HepG2 (cell line): ENCODE data around the gene SYCE3. TPM values are rescaled to one million over a fixed set of nuclear protein-coding genes. Genes with fewer than 3 reads are reported as not detected.

Experiments used
- BHLHE40 ChIP-seq: IDR thresholded peaks from 2 replicates; pipeline ENCODE4 v1.6.1; 2011; ENCODE audit warnings: low read length, improper control_type of control experiment
- CENPT ChIP-seq: sonication (generic); formaldehyde crosslinking; IDR thresholded peaks from 2 replicates; pipeline ENCODE4 v1.8.0; 2022; ENCODE audit warnings: low read depth, mild to moderate bottlenecking, moderate library complexity, missing genetic modification reagents
- CREB1 ChIP-seq, 2 experiments: fragments of 450-650 bp in 1 of 2; IDR thresholded peaks; 2 replicates each; pipeline ENCODE4 v1.6.1; 2016 to 2017; ENCODE audit warnings: control low read depth in 1 of 2, mild to moderate bottlenecking in 1 of 2, missing compliant biosample characterization in 1 of 2, missing genetic modification characterization in 1 of 2
- CREM ChIP-seq, 2 experiments: sonication (generic) in 1 of 2; formaldehyde crosslinking in 1 of 2; IDR thresholded peaks; 2 replicates each; pipeline versions ENCODE4 v1.4.0 to v1.6.1; 2016 to 2020; ENCODE audit warnings: antibody characterized with exemption in 1 of 2, mild to moderate bottlenecking in 1 of 2, missing genetic modification reagents in 1 of 2
- ERF ChIP-seq: IDR thresholded peaks from 2 replicates; pipeline ENCODE4 v1.6.1; 2018; ENCODE audit warnings: missing biosample characterization, missing genetic modification reagents
- EZH2 ChIP-seq: conservative IDR thresholded peaks from 2 replicates; pipeline ENCODE4 v1.6.1; 2012; ENCODE audit warnings: mild to moderate bottlenecking, low read depth, low read length, moderate library complexity
- HDAC2 ChIP-seq: sonication (generic); formaldehyde crosslinking; IDR thresholded peaks from 2 replicates; pipeline ENCODE4 v1.4.0; 2020; ENCODE audit warnings: missing genetic modification reagents
- KDM5B ChIP-seq: sonication (generic); formaldehyde crosslinking; IDR thresholded peaks from 2 replicates; pipeline ENCODE4 v1.4.0; 2020; ENCODE audit warnings: missing genetic modification reagents, mild to moderate bottlenecking, borderline replicate concordance
- MED1 ChIP-seq: sonication (generic); formaldehyde crosslinking; IDR thresholded peaks from 2 replicates; pipeline ENCODE4 v1.4.0; 2020; ENCODE audit warnings: missing genetic modification reagents
- NCOA5 ChIP-seq: sonication (generic); formaldehyde crosslinking; IDR thresholded peaks from 2 replicates; pipeline ENCODE4 v1.4.0; 2020; ENCODE audit warnings: missing genetic modification reagents
- NFRKB ChIP-seq: fragments of 450-650 bp; IDR thresholded peaks from 2 replicates; pipeline ENCODE4 v1.6.1; 2017
- RFXAP ChIP-seq: sonication (generic); formaldehyde crosslinking; IDR thresholded peaks from 2 replicates; pipeline ENCODE4 v1.4.0; 2020; ENCODE audit warnings: missing genetic modification reagents, borderline replicate concordance
- RNF2 ChIP-seq: fragments of 450-650 bp; conservative IDR thresholded peaks from 2 replicates; pipeline ENCODE4 v1.6.1; 2016; ENCODE audit warnings: low read depth
- RXRB ChIP-seq: IDR thresholded peaks from 2 replicates; pipeline ENCODE4 v1.6.1; 2016; ENCODE audit warnings: borderline replicate concordance, missing genetic modification reagents, missing compliant biosample characterization
- SMAD3 ChIP-seq: sonication (generic); formaldehyde crosslinking; IDR thresholded peaks from 2 replicates; pipeline ENCODE4 v1.4.0; 2020; ENCODE audit warnings: missing genetic modification reagents
- XBP1 ChIP-seq: sonication (generic); formaldehyde crosslinking; IDR thresholded peaks from 2 replicates; pipeline ENCODE4 v1.5.0; 2020; ENCODE audit warnings: missing genetic modification reagents
- ZEB1 ChIP-seq: IDR thresholded peaks from 2 replicates; pipeline ENCODE4 v1.6.1; 2012; ENCODE audit warnings: mild to moderate bottlenecking, low read depth, inconsistent platforms; ENCODE audit not compliant: insufficient replicate concordance
- ZFP1 ChIP-seq: IDR thresholded peaks from 2 replicates; pipeline ENCODE4 v1.6.1; 2016
- ZMYM3 ChIP-seq: sonication (generic); formaldehyde crosslinking; IDR thresholded peaks from 2 replicates; pipeline ENCODE4 v1.5.1; 2020; ENCODE audit warnings: mild to moderate bottlenecking, missing genetic modification reagents
- ZNF343 ChIP-seq: sonication (generic); formaldehyde crosslinking; IDR thresholded peaks from 2 replicates; pipeline ENCODE4 v1.4.0; 2020; ENCODE audit warnings: mild to moderate bottlenecking, missing genetic modification reagents
- ZNF350 ChIP-seq: sonication (generic); formaldehyde crosslinking; IDR thresholded peaks from 2 replicates; pipeline ENCODE4 v1.4.0; 2020; ENCODE audit warnings: mild to moderate bottlenecking, low read depth, missing genetic modification reagents, borderline replicate concordance
- ZNF557 ChIP-seq: sonication (generic); formaldehyde crosslinking; IDR thresholded peaks from 2 replicates; pipeline ENCODE4 v1.4.0; 2020; ENCODE audit warnings: missing genetic modification reagents
- ZNF724P ChIP-seq: sonication (generic); formaldehyde crosslinking; IDR thresholded peaks from 2 replicates; pipeline ENCODE4 v1.8.0; 2022; ENCODE audit warnings: missing genetic modification reagents, borderline replicate concordance
- ZNF773 ChIP-seq: sonication (generic); formaldehyde crosslinking; IDR thresholded peaks from 2 replicates; pipeline ENCODE4 v1.4.0; 2020; ENCODE audit warnings: missing genetic modification reagents, borderline replicate concordance
- ZSCAN20 ChIP-seq: sonication (generic); formaldehyde crosslinking; IDR thresholded peaks from 2 replicates; pipeline ENCODE4 v1.4.0; 2020; ENCODE audit warnings: missing genetic modification reagents, mild to moderate bottlenecking, borderline replicate concordance
- polyA plus RNA-seq, 8 experiments: library from polyadenylated mRNA; depleted of rRNA in 3 of 8; stranded (reverse) in 7 of 8; unstranded in 1 of 8; fragments of >200 nt; fragmentation: Illumina TruSeq in 4 of 8; extraction: Trizol in 4 of 8; gene quantifications; 2 replicates each; pipeline versions ENCODE4 v1.2.1 to v1.2.3, GENCODE V29; 2011 to 2016; ENCODE audit warnings: low read depth in 4 of 8, missing spikeins in 1 of 8, mixed read lengths in 1 of 8; ENCODE audit not compliant: insufficient read depth in 1 of 8
- total RNA-seq, 5 experiments: library from RNA; depleted of rRNA; stranded (reverse); fragments of >200 nt; fragmentation: Illumina TruSeq; extraction: Trizol; gene quantifications; 2 replicates each; pipeline ENCODE4 v1.2.3, GENCODE V29; 2016; ENCODE audit warnings: low read depth in 1 of 5
- TF ChIP-seq, protein P1 (sequence below): sonication (generic); formaldehyde crosslinking; conservative IDR thresholded peaks from 2 replicates; pipeline ENCODE4 v1.4.0; 2020; ENCODE audit warnings: missing genetic modification reagents
- TF ChIP-seq, protein P2 (sequence below): IDR thresholded peaks from 2 replicates; pipeline ENCODE4 v1.6.1; 2016; ENCODE audit warnings: low read depth, borderline replicate concordance
- TF ChIP-seq, protein P3 (sequence below): sonication (generic); formaldehyde crosslinking; IDR thresholded peaks from 2 replicates; pipeline ENCODE4 v1.5.0; 2020; ENCODE audit warnings: missing genetic modification reagents
- TF ChIP-seq, protein P4 (sequence below): sonication (generic); formaldehyde crosslinking; IDR thresholded peaks from 2 replicates; pipeline ENCODE4 v1.4.0; 2020; ENCODE audit warnings: mild to moderate bottlenecking, missing genetic modification reagents
- TF ChIP-seq, protein P5 (sequence below): sonication (generic); formaldehyde crosslinking; IDR thresholded peaks from 2 replicates; pipeline ENCODE4 v1.4.0; 2020; ENCODE audit warnings: missing genetic modification reagents

The SYCE3 gene
- total and polyA plus RNA-seq, 2 of the 13 experiments (the other 11 are each of a cell fraction or from before 2014, with no cell fraction given): not detected

DNA sequence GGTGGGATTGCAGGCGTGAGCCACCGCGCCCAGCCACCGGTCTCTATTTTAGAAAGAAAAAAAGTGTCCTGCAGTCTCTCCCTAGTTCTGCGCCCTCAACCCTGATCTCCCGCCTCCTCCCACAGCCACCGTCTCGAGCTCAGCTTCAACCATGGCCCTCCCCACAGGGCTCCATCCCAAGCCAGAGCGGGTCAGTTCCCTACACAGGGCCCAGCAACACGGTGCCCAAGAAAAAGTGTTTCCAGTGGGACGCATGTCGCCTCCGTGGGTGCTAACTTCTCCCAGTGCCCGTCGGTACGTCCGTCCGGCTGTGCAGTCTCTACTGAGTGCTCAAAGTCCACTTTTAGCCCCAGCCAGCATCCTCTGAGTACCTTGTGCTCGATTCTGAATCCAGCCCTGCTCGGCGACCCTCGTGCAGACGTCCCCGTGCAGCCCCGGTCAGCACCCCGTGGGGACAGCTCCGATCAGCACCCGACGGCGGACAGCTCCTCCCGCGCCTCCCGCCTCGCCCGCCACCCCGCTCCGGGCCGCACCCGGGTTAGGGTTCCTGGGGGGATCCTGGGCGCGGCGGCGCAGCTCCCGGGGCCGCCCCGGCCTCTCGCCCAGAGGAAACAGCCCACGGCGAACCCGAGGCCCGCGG is 37.2 kb upstream of the SYCE3 start (continued):
- TF ChIP-seq KDM5B (CRISPR knock-in tag) (peak; percentile 99), ZNF773 (CRISPR knock-in tag) (peak; percentile 100), RNF2 (no peak), ZSCAN20 (CRISPR knock-in tag) (peak; percentile 99), SMAD3 (CRISPR knock-in tag) (peak; percentile 99), BHLHE40 (no peak), EZH2 (no peak), XBP1 (CRISPR knock-in tag) (peak; percentile 98), CREM (IDR thresholded peaks at IDR 0.05) (no peak), CREM (CRISPR knock-in tag; IDR thresholded peaks at IDR 0.05) (peak; percentile 71), ZFP1 (peak; percentile 96; the same call in 1 of the 2 replicates), CREB1 (IDR thresholded peaks at IDR 0.05) (no peak), CREB1 (CRISPR knock-in tag; IDR thresholded peaks at IDR 0.05) (no peak), ZNF343 (CRISPR knock-in tag) (peak; percentile 77; the same call in 1 of the 2 replicates), ZMYM3 (CRISPR knock-in tag) (peak; percentile 57; the same call in 1 of the 2 replicates), NCOA5 (CRISPR knock-in tag) (peak; percentile 92), NFRKB (no peak), MED1 (peak; percentile 87), CENPT (CRISPR knock-in tag) (peak; percentile 97; the same call in 1 of the 2 replicates), ZNF724P (CRISPR knock-in tag) (peak; percentile 99), HDAC2 (CRISPR knock-in tag) (peak; percentile 94), ERF (peak; percentile 100), RFXAP (peak; percentile 95), ZNF350 (CRISPR knock-in tag) (peak; percentile 71), RXRB (CRISPR knock-in tag) (peak; percentile 85), ZEB1 (no peak), ZNF557 (CRISPR knock-in tag) (peak; percentile 99)
- TF ChIP-seq, protein P1, sequence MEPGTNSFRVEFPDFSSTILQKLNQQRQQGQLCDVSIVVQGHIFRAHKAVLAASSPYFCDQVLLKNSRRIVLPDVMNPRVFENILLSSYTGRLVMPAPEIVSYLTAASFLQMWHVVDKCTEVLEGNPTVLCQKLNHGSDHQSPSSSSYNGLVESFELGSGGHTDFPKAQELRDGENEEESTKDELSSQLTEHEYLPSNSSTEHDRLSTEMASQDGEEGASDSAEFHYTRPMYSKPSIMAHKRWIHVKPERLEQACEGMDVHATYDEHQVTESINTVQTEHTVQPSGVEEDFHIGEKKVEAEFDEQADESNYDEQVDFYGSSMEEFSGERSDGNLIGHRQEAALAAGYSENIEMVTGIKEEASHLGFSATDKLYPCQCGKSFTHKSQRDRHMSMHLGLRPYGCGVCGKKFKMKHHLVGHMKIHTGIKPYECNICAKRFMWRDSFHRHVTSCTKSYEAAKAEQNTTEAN: peak; percentile 98
- TF ChIP-seq, protein P2, sequence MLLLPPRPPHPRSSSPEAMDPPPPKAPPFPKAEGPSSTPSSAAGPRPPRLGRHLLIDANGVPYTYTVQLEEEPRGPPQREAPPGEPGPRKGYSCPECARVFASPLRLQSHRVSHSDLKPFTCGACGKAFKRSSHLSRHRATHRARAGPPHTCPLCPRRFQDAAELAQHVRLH (CRISPR knock-in tag): peak; percentile 99
- TF ChIP-seq, protein P3, sequence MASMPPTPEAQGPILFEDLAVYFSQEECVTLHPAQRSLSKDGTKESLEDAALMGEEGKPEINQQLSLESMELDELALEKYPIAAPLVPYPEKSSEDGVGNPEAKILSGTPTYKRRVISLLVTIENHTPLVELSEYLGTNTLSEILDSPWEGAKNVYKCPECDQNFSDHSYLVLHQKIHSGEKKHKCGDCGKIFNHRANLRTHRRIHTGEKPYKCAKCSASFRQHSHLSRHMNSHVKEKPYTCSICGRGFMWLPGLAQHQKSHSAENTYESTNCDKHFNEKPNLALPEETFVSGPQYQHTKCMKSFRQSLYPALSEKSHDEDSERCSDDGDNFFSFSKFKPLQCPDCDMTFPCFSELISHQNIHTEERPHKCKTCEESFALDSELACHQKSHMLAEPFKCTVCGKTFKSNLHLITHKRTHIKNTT (CRISPR knock-in tag): no peak
- TF ChIP-seq, protein P4, sequence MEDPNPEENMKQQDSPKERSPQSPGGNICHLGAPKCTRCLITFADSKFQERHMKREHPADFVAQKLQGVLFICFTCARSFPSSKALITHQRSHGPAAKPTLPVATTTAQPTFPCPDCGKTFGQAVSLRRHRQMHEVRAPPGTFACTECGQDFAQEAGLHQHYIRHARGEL: no peak
- TF ChIP-seq, protein P5, sequence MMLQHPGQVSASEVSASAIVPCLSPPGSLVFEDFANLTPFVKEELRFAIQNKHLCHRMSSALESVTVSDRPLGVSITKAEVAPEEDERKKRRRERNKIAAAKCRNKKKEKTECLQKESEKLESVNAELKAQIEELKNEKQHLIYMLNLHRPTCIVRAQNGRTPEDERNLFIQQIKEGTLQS (CRISPR knock-in tag): peak; percentile 95
